Muscle of leg (tissue), 9 donors: ENCODE results near the gene DPH7. TPM values are rescaled to one million over a fixed set of nuclear protein-coding genes. Genes with fewer than 3 reads are reported as not detected.

ENCODE experiments used
- polyA plus RNA-seq, 8 donors: library from polyadenylated mRNA; unstranded; fragments of 120-200 nt; gene quantifications; one replicate each; pipeline versions ENCODE4 v1.2.1 to v1.2.3, GENCODE V29; 2013; ENCODE audit warnings: inconsistent platforms in 1 of 8, low replicate concordance in 1 of 8; ENCODE audit not compliant: insufficient read length in 8 of 8, insufficient read depth in 1 of 8
- total RNA-seq: library from RNA; stranded (reverse); fragments of 120-200 nt; gene quantifications from one replicate; pipeline ENCODE4 v1.2.4, GENCODE V29; 2013

Gene DPH7
- total and polyA plus RNA-seq, 9 donors: 20.8 to 34.8 (median 27.1) TPM

Other genes starting within 250 kb of the DPH7 start
- 9.0 TPM for gene EXD3, start 155.8 kb downstream of the DPH7 start, total RNA-seq
- gene EXD3, start 155.8 kb downstream of the DPH7 start, polyA plus RNA-seq: 10 to 100 TPM in 6 of 8 donors, 1 to 10 TPM in 2; 7.4 to 19.0 (median 11.8) TPM
- gene NOXA1, start 155.5 kb downstream of the DPH7 start, total RNA-seq: 2.0 TPM
- gene NOXA1, start 155.5 kb downstream of the DPH7 start, polyA plus RNA-seq: 1 to 10 TPM in 7 of 8 donors, under 1 TPM in 1; 0.99 to 5.1 (median 2.6) TPM
- gene ENTPD8, start 137.6 kb downstream of the DPH7 start, total RNA-seq: 0.18 TPM
- gene ENTPD8, start 137.6 kb downstream of the DPH7 start, polyA plus RNA-seq: 1 to 10 TPM in 1 of 8 donors, under 1 TPM in 7; 0.35 to 1.2 (median 0.42) TPM
- 9.9 TPM for gene NSMF, start 119.6 kb downstream of the DPH7 start, total RNA-seq
- gene NSMF, start 119.6 kb downstream of the DPH7 start, polyA plus RNA-seq: 10 to 100 TPM; 16.1 to 31.1 (median 23.0) TPM
- 0.80 TPM for gene PNPLA7, start 28.5 kb downstream of the DPH7 start, total RNA-seq
- 1 to 10 TPM; 1.3 to 3.6 (median 2.5) TPM for gene PNPLA7, start 28.5 kb downstream of the DPH7 start, polyA plus RNA-seq
- gene MRPL41, start 27.0 kb downstream of the DPH7 start, total RNA-seq: 37.8 TPM
- gene MRPL41, start 27.0 kb downstream of the DPH7 start, polyA plus RNA-seq: 10 to 100 TPM; 25.6 to 42.1 (median 31.7) TPM
- gene ZMYND19, start 11.6 kb upstream of the DPH7 start, total RNA-seq: 18.6 TPM
- gene ZMYND19, start 11.6 kb upstream of the DPH7 start, polyA plus RNA-seq: 10 to 100 TPM; 18.5 to 22.8 (median 19.4) TPM
- 27.1 TPM for gene ARRDC1, start 26.8 kb upstream of the DPH7 start, total RNA-seq
- gene ARRDC1, start 26.8 kb upstream of the DPH7 start, polyA plus RNA-seq: 10 to 100 TPM; 20.6 to 41.3 (median 32.8) TPM
- gene EHMT1, start 40.1 kb upstream of the DPH7 start, total RNA-seq: 29.9 TPM
- 10 to 100 TPM; 42.9 to 59.7 (median 47.9) TPM for gene EHMT1, start 40.1 kb upstream of the DPH7 start, polyA plus RNA-seq